ENCODE data around the gene PSD. TPM values are rescaled to one million over a fixed set of nuclear protein-coding genes. Genes with fewer than 3 reads are reported as not detected.
A peak's percentile ranks its signal among the peaks of the same experiment; 100 is the strongest.

PSD gene
- total RNA-seq, 6 experiments from 2014 or later = 0.37 to 1.4 (median 0.69) TPM

- no peaks in the 10 kb centered on the region for H3K9me3 Mint-ChIP-seq
- H3K4me1 Mint-ChIP-seq (ENCODE audit: low read depth) = peaks cover 6% of the 10 kb centered on the region; the same call in 1 of the 2 replicates
- TF ChIP-seq CTCF (IDR thresholded peaks at IDR 0.05) = no peak
- H3K27ac Mint-ChIP-seq = 0 out of 2 replicates have a peak overlapping the region, but pooled peaks have one; percentile 26
- no peak overlapping the region for H3K4me3 Mint-ChIP-seq
- peaks cover 16% of the 10 kb centered on the region for H3K36me3 Mint-ChIP-seq (ENCODE audit: low read depth)
- H3K27me3 Mint-ChIP-seq (ENCODE audit: insufficient read depth) = peaks cover 8% of the 10 kb centered on the region
- DNase-seq = peak; percentile 23
Measured at GRCh38 chr10:102384606-102385429, 33.8 kb downstream of the PSD start.

- H3K27me3 Mint-ChIP-seq (ENCODE audit: insufficient read depth) = peaks cover 8% of the 10 kb centered on the region
- no peak for DNase-seq
- TF ChIP-seq CTCF (IDR thresholded peaks at IDR 0.05) = peak; percentile 35; the same call in 1 of the 2 replicates
- H3K9me3 Mint-ChIP-seq = no peaks in the 10 kb centered on the region
- no peak overlapping the region for H3K27ac Mint-ChIP-seq
- no peak overlapping the region for H3K4me3 Mint-ChIP-seq
- H3K4me1 Mint-ChIP-seq (ENCODE audit: low read depth) = peaks cover 6% of the 10 kb centered on the region; the same call in 1 of the 2 replicates
- peaks cover 16% of the 10 kb centered on the region for H3K36me3 Mint-ChIP-seq (ENCODE audit: low read depth)
Measured at GRCh38 chr10:102384053-102384452, 34.5 kb downstream of the PSD start.

GRCh38 chr10:102382871-102383270, 35.7 kb downstream of the PSD start:
- no peak overlapping the region for H3K27ac Mint-ChIP-seq
- no peak overlapping the region for H3K4me3 Mint-ChIP-seq
- TF ChIP-seq CTCF (IDR thresholded peaks at IDR 0.05) = no peak
- DNase-seq = no peak
- H3K36me3 Mint-ChIP-seq (ENCODE audit: low read depth) = peaks cover 16% of the 10 kb centered on the region
- peaks cover 6% of the 10 kb centered on the region; the same call in 1 of the 2 replicates for H3K4me1 Mint-ChIP-seq (ENCODE audit: low read depth)
- peaks cover 8% of the 10 kb centered on the region for H3K27me3 Mint-ChIP-seq (ENCODE audit: insufficient read depth)
- no peaks in the 10 kb centered on the region for H3K9me3 Mint-ChIP-seq

- no peak for DNase-seq
- Mint-ChIP-seq H3K4me3 (no peak overlapping the region), H3K27me3 (ENCODE audit: insufficient read depth) (peaks cover 8% of the 10 kb centered on the region), H3K9me3 (no peaks in the 10 kb centered on the region), H3K36me3 (ENCODE audit: low read depth) (peaks cover 16% of the 10 kb centered on the region), H3K4me1 (ENCODE audit: low read depth) (peaks cover 6% of the 10 kb centered on the region; the same call in 1 of the 2 replicates), H3K27ac (no peak overlapping the region)
- TF ChIP-seq CTCF (IDR thresholded peaks at IDR 0.05) = no peak
Measured at GRCh38 chr10:102381983-102382382, 36.6 kb downstream of the PSD start.

- DNase-seq = no peak
- Mint-ChIP-seq H3K27ac (no peak overlapping the region), H3K4me3 (no peak overlapping the region), H3K27me3 (ENCODE audit: insufficient read depth) (peaks cover 6% of the 10 kb centered on the region), H3K9me3 (no peaks in the 10 kb centered on the region), H3K4me1 (ENCODE audit: low read depth) (no peaks in the 10 kb centered on the region), H3K36me3 (ENCODE audit: low read depth) (peaks cover 25% of the 10 kb centered on the region)
- TF ChIP-seq CTCF (IDR thresholded peaks at IDR 0.05) = no peak
Measured at GRCh38 chr10:102379383-102379782, 39.2 kb downstream of the PSD start.
